Smooth muscle cell (in vitro differentiated cells): ENCODE measurements around the gene KAT8. TPM values are rescaled to one million over a fixed set of nuclear protein-coding genes. Genes with fewer than 3 reads are reported as not detected.

Experiments
- DNase-seq: peaks from one replicate; lab custom pipeline; 2025; ENCODE audit not compliant: unreplicated experiment; lab: John Stamatoyannopoulos, UW
- H2AFZ ChIP-seq: fragments of 200-600 bp; sonication (generic); 2 replicates; pipeline ENCODE4 v1.6.0; 2016; ENCODE audit warnings: antibody characterized with exemption, low read depth, mild to moderate bottlenecking
- H3F3A ChIP-seq: fragments of 200-600 bp; sonication (generic); 2 replicates; pipeline ENCODE4 v1.6.0; 2017; ENCODE audit warnings: antibody characterized with exemption, low read depth
- H3K27ac ChIP-seq: fragments of 200-600 bp; sonication (generic); 2 replicates; pipeline ENCODE4 v1.5.1; 2016; ENCODE audit warnings: low read depth, mild to moderate bottlenecking
- H3K27me3 ChIP-seq: fragments of 200-600 bp; sonication (generic); 2 replicates; pipeline ENCODE4 v1.6.1; 2016; ENCODE audit warnings: low read depth, mild to moderate bottlenecking
- H3K36me3 ChIP-seq: fragments of 200-600 bp; sonication (generic); 2 replicates; pipeline ENCODE4 v1.5.1; 2016; ENCODE audit warnings: low read depth
- H3K4me1 ChIP-seq: fragments of 200-600 bp; sonication (generic); 2 replicates; pipeline ENCODE4 v1.5.1; 2016; ENCODE audit warnings: low read depth
- H3K4me2 ChIP-seq: fragments of 200-600 bp; sonication (generic); 2 replicates; pipeline ENCODE4 v1.6.0; 2016; ENCODE audit warnings: mild to moderate bottlenecking
- H3K4me3 ChIP-seq: fragments of 200-600 bp; sonication (generic); 2 replicates; pipeline ENCODE4 v1.5.1; 2016; ENCODE audit warnings: mild to moderate bottlenecking
- H3K79me2 ChIP-seq: fragments of 200-600 bp; sonication (generic); 2 replicates; pipeline ENCODE4 v1.6.0; 2016; ENCODE audit warnings: low read depth, mild to moderate bottlenecking
- H3K9ac ChIP-seq: fragments of 200-600 bp; sonication (generic); 2 replicates; pipeline ENCODE4 v1.6.0; 2016; ENCODE audit warnings: low read depth
- H3K9me3 ChIP-seq: fragments of 200-600 bp; sonication (generic); replicated peaks from 2 replicates; pipeline ENCODE4 v1.5.1; 2016; ENCODE audit warnings: low read depth
- H4K20me1 ChIP-seq: fragments of 200-600 bp; sonication (generic); 2 replicates; pipeline ENCODE4 v1.6.0; 2016; ENCODE audit warnings: low read depth
- WGBS: methylation state at CpG from one replicate; pipeline ENCODE4 v1.1.7; 2016; ENCODE audit warnings: low lambda C conversion rate; 5-methylcytosine and 5-hydroxymethylcytosine counted together
- polyA plus RNA-seq: library from polyadenylated mRNA; unstranded; fragments of >200 nt; fragmentation: Nextera tagmentation; extraction: Ambion mirVana; gene quantifications from 2 replicates; pipeline ENCODE4 v1.2.1, GENCODE V29; 2016
- total RNA-seq: library from RNA; depleted of rRNA; stranded (reverse); fragments of >200 nt; gene quantifications from 2 replicates; pipeline ENCODE4 v1.2.3, GENCODE V29; 2014
- TF ChIP-seq, protein P1 (sequence below): fragments of 200-600 bp; sonication (generic); IDR thresholded peaks from 2 replicates; pipeline ENCODE4 v1.5.1; 2017; ENCODE audit warnings: borderline replicate concordance, mild to moderate bottlenecking, antibody characterized with exemption; ENCODE audit not compliant: insufficient read depth, poor library complexity, severe bottlenecking

KAT8 gene
- total and polyA plus RNA-seq, 2 experiments from 2014 or later, result 29.1 to 32.9 TPM

DNA sequence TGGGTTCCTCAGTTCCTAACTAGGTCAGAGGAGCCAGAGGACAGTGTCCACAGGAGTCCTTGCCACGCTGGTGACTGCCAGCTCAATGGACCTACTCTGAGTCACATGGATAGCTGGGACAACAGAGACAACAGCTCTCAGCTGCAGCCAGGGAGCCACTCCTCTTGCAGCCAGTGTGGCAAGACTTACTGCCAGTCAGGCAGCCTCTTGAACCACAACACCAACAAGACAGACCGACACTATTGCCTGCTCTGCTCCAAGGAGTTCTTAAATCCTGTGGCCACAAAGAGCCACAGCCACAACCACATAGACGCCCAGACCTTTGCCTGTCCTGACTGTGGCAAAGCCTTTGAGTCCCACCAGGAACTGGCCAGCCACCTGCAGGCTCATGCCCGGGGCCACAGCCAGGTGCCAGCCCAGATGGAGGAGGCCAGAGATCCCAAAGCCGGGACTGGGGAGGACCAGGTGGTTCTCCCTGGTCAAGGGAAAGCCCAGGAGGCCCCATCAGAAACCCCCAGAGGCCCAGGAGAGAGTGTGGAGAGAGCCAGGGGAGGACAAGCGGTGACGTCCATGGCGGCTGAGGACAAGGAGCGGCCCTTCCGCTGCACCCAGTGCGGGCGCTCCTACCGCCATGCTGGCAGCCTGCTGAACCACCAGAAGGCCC is 36.6 kb upstream of the KAT8 start:
- Histone ChIP-seq H3K27me3 (no peaks in the 10 kb centered on the region), H3K4me1 (no peaks in the 10 kb centered on the region), H3K79me2 (peaks cover 21% of the 10 kb centered on the region), H3K9ac (no peak overlapping the region), H3K4me3 (no peak overlapping the region), H3K4me2 (no peak overlapping the region), H2AFZ (no peak overlapping the region), H4K20me1 (peaks cover 29% of the 10 kb centered on the region), H3K27ac (no peak overlapping the region), H3K9me3 (no peaks in the 10 kb centered on the region), H3F3A (no peaks in the 10 kb centered on the region), H3K36me3 (no peaks in the 10 kb centered on the region)
- TF ChIP-seq, protein P1, sequence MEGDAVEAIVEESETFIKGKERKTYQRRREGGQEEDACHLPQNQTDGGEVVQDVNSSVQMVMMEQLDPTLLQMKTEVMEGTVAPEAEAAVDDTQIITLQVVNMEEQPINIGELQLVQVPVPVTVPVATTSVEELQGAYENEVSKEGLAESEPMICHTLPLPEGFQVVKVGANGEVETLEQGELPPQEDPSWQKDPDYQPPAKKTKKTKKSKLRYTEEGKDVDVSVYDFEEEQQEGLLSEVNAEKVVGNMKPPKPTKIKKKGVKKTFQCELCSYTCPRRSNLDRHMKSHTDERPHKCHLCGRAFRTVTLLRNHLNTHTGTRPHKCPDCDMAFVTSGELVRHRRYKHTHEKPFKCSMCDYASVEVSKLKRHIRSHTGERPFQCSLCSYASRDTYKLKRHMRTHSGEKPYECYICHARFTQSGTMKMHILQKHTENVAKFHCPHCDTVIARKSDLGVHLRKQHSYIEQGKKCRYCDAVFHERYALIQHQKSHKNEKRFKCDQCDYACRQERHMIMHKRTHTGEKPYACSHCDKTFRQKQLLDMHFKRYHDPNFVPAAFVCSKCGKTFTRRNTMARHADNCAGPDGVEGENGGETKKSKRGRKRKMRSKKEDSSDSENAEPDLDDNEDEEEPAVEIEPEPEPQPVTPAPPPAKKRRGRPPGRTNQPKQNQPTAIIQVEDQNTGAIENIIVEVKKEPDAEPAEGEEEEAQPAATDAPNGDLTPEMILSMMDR, result no peak
- no peak for DNase-seq
- 99% methylated on average over 13 of the region's 13 CpGs for WGBS

DNA sequence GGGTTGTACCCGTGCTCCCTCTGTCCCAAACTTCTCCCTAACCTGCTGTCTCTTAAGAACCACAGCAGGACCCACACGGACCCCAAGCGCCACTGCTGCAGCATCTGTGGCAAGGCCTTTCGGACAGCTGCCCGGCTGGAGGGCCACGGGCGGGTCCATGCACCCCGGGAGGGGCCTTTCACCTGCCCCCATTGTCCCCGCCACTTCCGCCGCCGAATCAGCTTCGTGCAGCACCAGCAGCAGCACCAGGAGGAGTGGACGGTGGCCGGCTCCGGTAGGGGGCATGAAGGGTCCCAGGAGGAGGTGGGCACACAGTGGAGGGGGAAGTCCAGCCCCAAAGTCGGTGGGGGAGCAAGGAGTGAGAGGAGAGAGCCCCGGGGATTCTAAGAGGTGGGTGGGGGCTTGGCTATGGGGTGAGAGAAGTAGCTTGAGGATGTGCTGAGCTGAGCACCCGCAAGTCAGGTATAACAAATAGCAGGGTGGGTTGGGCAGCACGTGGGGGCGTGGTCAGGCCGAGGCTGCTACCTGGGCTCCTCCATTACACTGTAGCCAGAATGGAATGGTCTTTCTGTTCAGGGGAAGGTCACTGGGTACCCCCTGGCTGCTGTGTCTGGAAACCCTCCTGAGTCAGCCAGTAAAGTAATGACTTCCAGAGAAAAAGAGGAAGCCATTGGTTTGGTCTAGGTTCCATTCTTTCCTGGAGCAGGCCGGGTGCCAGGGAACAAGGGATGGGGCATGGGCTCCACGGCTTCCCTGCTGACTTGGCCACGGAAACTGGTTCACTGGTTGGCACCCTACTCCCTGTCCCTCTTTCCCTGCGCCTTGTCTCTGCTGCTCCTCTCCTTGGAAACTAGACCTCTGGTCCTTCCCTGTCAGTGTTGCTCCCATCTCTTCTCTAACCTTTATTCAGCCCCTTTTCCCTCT is 35.8 kb upstream of the KAT8 start:
- H3K9ac ChIP-seq, result no peak overlapping the region
- 94% methylated on average over 25 of the region's 26 CpGs for WGBS
- DNase-seq, result no peak

DNA sequence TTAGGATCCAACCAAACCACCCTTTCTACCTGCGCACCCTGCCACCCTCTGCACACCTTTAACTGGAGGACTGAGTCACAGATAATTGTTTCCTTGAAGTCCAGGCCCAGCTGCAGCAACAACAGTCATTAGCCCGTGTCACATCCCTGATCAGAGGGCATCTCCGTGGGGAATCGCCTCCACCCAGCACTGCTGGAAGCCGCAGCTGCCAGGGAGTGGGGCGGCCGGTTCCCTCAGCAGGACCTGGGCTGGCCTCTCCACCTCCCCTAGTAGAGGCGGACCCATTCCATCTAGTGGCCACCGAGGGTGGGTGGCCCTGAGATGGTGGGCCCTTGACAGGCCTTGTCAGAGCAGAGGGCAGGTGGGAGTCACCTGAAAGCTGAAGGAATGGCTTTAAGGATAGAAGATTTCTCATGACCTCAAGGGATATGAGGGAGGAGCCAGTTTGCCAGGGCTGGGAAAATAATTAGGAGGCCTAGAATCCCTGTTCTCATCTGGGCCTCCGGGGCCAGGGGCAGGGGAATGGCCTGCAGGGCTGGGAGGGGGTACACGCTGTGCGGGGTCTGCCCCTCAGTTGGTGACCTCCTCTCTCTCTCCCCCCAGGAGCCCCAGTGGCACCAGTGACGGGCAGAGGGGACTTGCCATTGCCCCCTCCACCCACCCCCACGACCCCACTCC is 35.0 kb upstream of the KAT8 start:
- no peaks in the 10 kb centered on the region for H3K36me3 ChIP-seq

More for the DNA sequence above, 35.8 kb upstream of the KAT8 start:
- H3K27ac ChIP-seq, result no peak overlapping the region
- no peak overlapping the region for H3K4me3 ChIP-seq
- no peaks in the 10 kb centered on the region for H3K27me3 ChIP-seq
- no peaks in the 10 kb centered on the region for H3K36me3 ChIP-seq
- no peaks in the 10 kb centered on the region for H3K4me1 ChIP-seq
- peaks cover 29% of the 10 kb centered on the region for H4K20me1 ChIP-seq
- peaks cover 17% of the 10 kb centered on the region for H3K79me2 ChIP-seq
- H3K4me2 ChIP-seq, result no peak overlapping the region
- no peak overlapping the region for H2AFZ ChIP-seq
- no peaks in the 10 kb centered on the region for H3F3A ChIP-seq
- H3K9me3 ChIP-seq, result no peaks in the 10 kb centered on the region
- TF ChIP-seq, protein P1, result no peak

More for the DNA sequence above, 35.0 kb upstream of the KAT8 start:
- Histone ChIP-seq H3K4me3 (no peak overlapping the region), H3K27ac (no peak overlapping the region), H3K9ac (no peak overlapping the region), H3K79me2 (peaks cover 16% of the 10 kb centered on the region), H2AFZ (no peak overlapping the region), H3F3A (no peaks in the 10 kb centered on the region), H4K20me1 (peaks cover 29% of the 10 kb centered on the region), H3K9me3 (no peaks in the 10 kb centered on the region), H3K4me1 (no peaks in the 10 kb centered on the region), H3K4me2 (no peak overlapping the region), H3K27me3 (no peaks in the 10 kb centered on the region)
- TF ChIP-seq, protein P1, result no peak
- DNase-seq, result no peak
- WGBS, result 85% methylated on average over 12 of the region's 14 CpGs
